ENCODE data around the gene SPRED2.

Gene SPRED2

DNA sequence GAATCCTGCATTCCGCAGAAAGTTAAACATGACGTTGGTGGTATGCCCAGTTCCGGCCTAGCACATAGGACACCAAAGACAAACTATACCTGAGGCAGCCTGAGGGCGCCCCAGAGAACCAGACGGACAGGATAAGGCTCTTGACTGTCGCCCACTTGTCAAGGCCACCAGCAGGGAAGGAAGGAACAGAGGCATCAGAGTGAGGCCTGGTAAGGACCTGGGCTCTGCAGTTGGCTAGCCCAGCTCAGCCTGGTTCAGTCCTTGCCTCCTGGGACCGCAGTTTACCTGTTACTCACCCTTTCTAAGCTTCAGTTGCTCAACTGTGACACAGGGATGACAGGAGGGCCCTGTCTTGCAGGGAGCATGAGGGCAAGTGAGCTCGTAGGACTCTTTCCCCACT lies 122.7 kb downstream of the SPRED2 start:
- DNase-seq (ENCODE audit: low read depth), result no peak

DNA sequence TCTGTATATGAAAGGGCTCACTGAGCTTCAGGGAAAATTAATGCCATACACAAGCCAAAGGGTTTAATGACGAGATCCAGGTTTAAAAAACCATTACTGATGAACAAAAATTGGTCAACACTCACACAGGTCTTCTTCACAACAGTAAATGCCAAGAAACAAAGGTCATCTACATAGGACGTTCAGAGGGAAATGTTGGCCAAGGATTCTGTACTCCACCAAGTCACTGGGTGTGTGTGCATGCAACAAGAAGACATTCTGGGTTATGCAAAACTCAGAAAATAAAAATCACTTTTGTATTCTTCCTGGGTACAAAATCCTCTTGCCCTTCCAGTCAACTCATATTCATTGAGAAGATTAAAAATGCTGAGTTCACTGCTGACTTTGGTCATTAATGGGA lies 126.5 kb downstream of the SPRED2 start:
- DNase-seq (ENCODE audit: low read depth), result no peak

DNA sequence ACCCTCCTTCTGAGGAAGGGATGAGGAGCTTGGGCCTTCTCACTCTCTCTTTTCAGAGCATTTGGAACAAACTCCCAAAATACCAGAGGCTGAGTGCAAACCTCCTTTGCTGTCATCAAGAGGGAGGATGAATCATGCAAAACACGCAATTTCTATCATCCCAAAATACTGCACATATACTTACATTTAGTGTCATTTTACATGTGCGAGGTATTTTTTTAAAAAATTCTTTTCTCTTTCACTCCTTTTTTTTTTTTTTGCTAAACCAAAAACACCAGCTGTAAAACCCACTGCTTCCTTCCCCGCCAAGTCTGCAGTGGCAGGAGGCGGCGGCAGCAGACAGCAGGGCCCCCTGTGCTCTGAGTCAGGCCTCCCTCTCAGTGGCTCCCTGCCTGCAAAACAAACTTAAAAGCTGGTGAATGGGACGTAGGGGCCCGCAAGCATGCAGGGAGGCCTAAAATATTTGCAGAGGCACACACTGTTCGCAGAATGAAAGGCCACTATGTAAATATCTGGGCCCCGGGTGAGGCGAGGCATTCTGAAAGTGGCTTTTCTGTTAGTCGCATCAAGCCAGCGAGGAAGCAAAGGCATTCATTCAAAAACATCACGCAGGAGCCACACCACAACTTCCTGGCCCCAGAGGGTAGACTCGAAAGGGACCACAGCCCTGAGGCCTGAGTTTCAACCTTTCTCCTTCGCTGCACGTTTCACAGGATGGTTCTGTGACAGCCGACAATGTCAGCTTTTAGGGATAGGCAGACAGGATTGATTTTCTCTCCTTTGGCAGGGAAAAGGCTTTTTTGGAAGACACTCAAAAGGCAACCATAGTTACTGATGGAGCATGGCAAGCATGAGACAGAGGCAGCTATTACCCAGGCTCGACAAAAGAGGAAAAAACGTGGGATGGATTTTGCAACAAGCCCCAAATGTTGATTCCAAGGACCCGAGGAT lies 131.4 kb downstream of the SPRED2 start:
- peak; percentile 54 for DNase-seq (ENCODE audit: low read depth)

DNA sequence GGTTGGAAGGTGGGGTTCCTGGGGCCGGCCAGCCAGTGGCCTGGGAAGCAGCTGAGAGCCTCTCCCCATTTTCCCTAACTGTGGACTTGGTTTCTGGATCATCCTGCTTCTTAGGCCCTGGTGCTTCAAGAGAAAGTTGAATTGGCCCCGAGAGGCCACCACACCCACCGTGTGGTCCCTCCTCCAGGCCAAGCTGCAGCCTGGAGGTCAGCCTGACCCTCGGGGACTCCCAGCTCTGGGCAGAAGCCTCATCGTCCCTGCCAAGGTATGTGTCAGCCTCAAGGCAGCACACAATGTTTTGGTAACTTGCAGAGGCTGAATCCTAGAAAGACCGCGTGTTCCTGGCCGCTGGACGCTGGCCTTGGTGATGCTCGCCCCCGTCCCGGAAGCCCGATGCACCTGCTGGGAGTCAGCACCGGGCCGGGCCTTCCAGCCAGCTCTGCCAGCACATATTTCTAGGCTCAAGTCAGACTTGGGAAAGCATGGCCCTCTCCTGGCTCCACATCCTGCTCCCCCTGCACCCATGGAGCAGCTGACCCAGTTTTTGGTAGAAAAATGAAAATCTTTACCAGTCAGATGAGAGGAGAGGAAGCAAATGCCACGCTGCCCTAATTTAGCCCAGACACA lies 132.2 kb downstream of the SPRED2 start:
- no peak for DNase-seq (ENCODE audit: low read depth)

DNA sequence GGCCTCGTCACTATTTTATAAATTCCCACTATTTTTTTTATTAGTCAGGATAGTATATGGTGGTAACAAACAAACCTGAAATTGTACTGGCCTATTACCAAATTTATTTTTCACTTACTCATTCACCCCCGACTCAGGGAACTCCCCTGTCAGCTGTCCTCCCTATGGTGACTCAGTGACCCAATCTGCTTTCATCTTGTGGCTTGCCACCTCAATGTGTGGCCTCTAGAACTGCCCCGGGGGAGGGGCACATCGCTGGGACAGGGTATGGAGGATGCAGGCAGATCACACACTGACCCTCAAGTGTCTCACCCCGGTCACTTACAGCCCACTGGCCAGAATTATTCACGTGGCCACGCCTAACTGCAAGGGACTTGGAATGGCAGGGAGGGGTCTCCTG lies 133.2 kb downstream of the SPRED2 start:
- DNase-seq (ENCODE audit: low read depth), result no peak

DNA sequence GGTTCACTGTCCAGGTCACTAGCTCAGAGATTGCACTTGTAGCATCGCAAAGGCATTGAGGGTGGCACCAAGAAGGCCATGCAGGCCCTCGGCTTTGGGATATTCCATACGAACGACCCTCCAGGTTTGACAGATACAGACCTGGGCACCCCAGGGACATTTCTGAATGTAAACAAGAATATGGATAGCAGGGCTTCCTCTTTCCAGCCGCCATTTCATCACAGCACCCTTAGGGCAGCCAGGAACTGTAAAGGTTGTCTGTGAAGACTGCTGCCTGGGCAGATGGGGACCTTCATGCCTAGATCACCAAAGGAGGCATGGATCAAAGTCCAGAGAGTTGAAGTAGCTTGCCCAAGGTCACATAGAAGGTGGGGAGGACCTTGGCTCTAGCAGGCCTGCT lies 134.3 kb downstream of the SPRED2 start:
- DNase-seq (ENCODE audit: low read depth), result no peak

DNA sequence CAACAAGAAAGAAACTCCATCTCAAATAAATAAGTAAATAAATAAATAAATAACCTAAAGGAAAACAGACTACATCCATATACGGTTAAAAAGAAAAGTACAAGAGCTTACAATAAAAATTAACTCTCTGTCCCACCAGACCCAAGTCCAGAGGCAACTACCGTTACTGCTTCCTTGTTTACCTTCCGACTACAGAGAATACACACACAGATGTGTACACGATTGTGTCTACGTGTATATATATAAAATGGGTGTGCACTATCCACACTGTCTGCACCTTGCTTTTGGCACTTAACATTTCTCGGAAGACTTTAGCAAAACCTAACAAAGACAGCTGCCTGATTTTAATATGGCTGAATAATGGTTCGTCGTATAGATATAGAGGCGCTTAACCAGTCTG lies 134.9 kb downstream of the SPRED2 start:
- DNase-seq (ENCODE audit: low read depth), result no peak

DNA sequence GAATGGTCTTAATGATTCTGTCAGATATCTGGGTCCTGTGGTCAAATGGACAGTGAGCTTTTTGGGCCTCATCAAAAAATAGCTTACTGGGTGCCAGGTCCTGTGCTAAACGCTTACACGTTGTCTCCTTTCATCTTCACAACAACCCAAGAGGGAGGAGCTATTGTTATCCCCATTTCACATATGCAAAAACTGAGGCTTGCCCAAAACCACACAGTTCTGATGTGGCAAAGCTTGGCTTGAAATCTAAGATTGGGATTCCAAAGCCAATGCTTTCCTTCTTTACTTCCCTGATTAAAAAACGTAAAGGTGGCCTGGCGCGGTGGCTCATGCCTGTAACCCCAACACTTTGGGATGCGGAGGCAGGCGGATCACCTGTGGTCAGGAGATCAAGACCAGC lies 135.4 kb downstream of the SPRED2 start:
- no peak for DNase-seq (ENCODE audit: low read depth)

DNA sequence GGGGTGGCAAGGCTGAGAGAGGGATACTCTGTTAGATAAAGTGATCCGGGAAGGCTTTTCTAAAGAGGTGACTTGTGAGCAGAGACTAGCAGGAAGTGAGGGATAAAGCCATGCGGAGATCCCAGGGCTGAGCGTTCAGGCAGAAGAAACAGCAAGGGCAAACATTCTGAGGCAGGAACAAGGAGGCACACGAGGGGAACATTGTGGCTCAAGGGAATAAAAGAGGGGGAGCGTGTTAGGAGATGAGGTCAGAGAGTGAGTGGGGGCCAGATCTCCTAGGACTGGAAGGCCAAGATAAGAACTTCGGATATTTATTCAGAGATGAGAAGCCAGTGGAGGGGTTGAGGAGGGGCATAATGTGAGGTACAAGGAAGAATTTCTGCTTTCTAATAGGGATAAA lies 137.7 kb downstream of the SPRED2 start:
- DNase-seq (ENCODE audit: low read depth), result no peak

DNA sequence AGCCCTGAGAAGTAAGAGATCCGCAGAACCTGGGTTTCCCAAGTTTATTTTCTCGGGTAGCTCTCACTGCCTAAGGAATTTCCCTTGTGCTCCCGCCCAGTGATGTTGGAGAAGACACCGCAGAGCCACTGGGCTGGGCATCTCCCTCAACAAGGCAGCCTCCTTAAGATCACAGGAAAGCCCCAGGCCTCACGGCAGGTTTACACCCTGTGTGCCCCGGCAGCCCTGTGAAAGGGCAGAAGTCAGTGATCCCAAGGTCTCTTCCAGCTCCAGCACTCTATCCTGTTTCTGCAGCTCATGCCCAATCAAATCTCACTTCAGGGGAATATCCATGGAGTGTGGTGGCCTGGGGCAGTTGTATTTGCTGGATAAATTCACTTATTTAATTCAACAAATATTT lies 138.3 kb downstream of the SPRED2 start:
- DNase-seq (ENCODE audit: low read depth), result no peak

DNA sequence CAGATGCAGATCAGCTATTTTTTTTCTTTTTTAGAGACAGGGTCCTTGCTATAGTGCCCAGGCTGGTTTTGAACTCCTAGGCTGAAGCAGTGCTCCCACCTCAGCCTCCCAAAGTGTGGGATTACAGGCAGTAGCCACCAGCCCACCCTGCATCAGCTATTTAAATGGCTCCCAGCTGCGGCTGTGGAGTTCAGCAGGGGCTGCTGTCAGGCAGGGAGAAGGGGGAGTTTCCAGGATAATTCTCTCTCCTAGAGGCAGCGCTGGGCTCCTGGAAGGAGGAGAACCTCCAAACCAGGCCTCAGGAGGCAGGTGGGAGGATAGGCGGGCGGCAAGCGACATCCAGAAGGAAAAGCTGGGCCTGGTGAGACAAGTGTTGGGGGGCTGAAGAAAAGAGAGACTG lies 139.0 kb downstream of the SPRED2 start:
- DNase-seq (ENCODE audit: low read depth), result no peak

DNA sequence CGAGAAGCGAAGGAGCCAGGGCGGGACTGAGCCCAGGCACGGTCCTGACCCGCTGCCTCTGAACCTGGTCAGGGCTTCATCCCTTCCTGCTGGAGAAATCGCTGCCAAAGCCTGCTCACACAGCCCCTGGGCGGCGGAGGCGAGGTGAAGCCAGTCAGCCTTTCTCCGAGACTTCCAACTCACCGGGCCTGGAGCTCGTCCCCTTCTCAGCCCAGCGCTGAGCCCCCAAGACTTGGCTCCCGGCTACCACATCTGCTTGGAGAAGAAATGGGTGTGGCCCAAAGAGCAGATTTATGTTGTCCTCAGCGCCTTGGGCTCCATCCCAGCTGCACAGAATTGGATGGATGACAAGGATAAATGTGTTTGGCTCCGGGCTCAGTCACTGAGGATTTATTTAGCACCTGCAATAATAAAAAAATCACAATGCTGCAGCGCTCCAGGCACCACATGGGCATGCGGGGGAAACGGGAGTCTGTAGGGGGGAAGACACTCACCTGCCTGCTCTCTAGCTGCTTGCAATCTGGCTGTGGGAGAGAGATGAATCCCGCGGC lies 139.9 kb downstream of the SPRED2 start:
- no peak for DNase-seq (ENCODE audit: low read depth)

DNA sequence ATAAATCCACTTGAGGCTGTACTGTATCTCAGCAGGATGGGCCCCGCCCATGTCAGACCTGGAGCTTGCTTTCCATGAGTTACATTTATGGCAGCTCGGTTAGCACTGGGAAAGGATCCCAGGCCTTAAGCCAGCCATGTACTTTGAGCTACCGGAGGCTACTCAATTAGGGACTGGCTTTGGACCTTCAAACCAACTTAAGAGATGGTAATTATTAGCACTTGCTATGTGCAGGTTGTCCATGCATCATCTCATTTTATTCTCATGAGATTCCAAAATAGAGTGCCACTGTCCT lies 140.3 kb downstream of the SPRED2 start:
- no peak for DNase-seq (ENCODE audit: low read depth)

DNA sequence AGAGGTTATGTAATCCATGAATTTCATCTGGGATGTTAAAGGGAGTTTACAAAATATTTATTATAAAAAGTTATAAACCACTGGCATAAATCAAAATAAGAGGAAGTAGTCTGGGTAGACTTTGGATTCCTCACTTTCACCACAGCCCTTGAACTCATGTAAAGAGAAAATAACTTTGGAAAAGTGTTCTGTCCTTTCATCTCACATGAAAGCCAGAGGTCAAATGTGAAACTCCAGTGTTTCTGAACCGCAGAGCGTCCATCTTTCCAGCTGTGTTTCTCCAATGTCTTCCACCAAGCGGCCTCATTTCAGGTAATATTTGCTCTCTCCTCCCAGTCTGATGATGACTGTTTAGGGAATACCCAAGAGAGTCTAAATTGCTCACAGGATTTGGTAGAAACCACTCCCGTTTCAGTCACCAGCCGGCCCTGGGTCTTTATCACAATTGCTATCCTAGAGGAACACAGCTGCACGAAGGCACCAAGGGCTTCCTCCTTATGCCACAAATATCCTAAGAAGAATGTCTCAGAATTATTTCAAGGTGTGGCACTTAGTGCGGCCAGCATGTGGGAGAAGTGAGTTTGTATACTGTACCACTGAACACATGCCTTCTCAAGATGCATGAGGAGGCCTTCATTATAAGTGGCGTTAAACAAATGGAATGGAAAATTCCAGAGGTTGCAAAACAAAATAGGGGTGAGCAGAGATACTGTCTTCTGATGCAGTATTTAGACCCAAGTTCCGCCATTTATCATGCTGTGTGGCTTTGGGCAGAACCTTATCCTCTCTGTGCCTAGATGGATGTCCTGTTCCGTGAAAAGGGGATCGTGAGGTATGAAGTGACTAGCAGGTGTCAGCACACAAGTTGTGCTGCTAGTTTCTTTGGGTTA lies 140.9 kb downstream of the SPRED2 start:
- no peak for DNase-seq (ENCODE audit: low read depth)

DNA sequence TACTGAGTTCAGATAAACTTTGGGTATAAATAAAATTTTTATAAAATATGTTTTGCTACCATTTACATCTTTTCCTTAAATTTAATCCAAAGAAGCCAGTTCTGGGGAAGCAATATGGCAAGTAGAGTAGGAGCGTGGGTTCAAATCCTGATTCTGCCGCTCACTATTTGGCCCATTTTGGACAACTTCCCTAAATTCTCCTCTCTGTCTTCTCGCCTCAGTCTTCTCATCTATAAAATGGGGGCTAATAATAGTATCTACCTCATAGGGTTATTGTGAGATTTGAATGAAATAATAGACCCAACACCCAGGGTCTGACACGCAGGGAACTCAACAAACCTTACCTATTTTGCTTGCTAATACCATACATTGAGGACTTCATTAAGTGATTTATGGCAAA lies 145.0 kb downstream of the SPRED2 start:
- DNase-seq (ENCODE audit: low read depth), result no peak

DNA sequence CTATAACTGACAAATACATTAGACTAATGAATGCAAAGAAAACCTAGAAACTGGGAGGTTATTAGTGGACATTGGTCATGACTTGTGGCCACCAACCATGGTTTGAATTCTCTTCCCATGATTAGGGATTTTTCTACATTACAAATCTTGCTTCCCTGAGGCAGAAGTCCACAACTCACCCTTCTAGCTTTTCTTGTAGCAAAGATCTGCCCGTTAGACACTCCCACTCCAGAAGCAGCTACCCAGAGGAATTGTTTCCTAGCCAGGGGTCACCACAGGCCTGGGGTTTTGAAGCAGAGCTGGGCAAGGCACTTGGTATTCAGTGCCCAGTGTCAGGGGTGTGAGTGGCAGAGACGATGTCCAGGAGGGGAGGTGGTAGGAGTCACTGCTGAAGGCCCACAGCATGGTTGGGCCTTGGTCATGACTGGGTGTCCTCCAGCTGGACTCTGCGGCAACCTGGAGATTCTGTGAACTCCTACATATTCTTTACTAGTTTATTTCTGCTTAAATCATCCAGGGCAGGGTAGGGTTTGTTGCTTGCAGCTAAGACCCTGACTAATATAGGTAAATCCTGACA lies 149.8 kb downstream of the SPRED2 start:
- no peak for DNase-seq (ENCODE audit: low read depth)

DNA sequence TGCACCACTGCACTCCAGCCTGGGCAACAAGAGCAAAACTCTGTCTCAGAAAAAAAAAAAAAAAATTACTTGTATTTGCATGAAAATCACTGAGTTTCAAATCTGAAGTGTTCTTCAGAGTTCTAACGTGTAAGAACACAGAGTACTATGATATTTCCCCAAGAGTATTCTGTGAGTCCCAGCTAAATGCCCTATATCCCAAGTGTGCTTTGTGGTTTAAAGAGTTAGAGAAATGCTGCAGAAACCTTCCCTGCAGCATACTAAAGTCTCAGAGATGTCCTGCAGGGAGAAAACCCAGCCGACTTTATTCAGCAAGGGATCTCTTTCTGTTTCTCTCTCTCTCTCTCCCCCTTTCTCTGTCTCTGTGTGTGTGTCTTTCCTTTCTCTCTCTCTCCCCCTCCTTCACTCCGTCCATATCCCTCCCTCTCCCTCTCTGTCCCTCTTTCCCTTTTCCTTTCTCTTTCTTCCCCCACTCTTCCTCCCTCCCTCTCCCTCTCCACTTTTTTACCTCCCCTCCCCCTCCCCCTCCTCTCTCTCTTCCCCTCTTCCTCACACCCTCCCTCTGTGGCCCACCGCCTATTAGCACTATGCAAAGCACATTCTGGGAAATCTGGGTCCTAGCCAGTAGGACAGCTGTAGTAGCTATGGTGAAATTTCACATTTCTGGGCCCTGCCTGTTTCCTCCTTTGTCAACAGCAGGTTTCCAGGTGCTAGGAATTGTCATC lies 150.6 kb downstream of the SPRED2 start:
- DNase-seq (ENCODE audit: low read depth), result no peak

DNA sequence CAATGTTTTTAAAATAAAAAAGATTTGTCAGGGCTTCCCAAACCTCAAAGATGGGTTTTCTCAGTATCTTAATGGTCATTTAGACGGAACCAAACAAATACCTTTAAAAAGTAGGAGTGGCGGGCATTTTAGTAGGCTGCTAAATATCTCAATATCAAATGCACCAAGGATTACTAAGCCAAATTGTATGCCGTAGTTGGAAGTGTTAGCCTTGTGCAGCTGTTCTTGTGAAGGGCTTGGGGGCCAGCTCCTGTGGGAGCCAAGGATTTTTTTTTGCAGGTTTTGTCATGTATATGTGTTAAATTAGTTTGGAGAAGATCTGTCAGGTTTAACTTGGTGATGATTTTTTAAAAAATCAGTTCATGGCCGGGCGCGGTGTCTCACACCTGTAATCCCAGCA lies 152.6 kb downstream of the SPRED2 start:
- DNase-seq (ENCODE audit: low read depth), result no peak

DNA sequence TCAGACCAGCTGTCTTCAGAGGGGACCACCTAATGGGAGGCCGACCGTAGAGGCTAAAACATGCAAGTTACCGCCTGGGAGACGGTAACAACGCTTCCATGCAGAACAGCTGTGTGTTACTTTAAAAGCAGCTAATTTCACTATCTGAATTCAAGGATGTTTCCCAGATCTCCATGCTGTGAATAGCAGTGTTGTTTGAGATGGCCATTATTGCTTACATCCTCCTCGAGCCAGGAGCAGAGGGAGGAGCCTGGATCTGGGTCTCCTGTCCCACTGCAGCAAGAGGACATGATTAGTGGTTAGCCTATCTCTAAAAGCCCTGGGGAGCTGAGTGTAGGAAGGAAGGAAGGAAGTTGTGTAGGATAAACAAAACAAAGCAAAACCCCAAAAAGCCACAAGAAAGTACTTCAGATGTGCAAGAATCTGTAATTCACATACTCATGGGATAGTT lies 153.8 kb downstream of the SPRED2 start:
- DNase-seq (ENCODE audit: low read depth), result no peak

DNA sequence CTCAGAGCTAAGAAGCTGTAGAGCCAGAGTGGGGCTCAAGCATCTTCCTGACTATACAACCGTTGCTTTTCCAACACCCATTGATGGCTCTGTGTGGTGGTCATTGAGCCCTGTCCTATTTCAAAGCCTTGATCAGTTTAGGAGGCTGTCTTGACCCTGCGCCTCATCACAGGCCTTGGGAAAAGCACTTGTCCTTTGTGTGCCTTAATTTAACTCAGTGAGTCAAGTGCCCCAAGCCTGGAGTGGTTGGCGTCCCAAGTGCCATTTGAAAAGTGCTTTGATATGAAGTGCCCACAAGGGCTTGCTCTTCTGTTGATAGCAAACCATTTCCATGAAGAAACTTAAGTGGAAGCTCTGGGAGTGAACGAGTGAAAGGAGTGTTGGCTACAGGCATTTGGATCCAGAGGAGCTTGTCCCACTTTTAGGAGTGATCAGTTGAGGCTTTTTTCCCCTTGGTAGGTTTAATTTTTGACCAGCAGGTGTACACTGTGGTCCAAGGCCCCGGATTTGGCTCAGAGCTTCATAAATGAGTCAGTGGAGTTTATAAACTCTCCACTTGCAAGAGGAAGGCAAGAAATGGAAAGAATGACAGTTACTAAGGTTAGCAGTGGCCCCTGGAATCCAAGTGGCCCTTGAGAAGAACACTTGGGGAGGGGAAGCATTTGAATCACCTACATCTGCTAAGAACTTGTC lies 154.5 kb downstream of the SPRED2 start:
- DNase-seq (ENCODE audit: low read depth), result no peak

DNA sequence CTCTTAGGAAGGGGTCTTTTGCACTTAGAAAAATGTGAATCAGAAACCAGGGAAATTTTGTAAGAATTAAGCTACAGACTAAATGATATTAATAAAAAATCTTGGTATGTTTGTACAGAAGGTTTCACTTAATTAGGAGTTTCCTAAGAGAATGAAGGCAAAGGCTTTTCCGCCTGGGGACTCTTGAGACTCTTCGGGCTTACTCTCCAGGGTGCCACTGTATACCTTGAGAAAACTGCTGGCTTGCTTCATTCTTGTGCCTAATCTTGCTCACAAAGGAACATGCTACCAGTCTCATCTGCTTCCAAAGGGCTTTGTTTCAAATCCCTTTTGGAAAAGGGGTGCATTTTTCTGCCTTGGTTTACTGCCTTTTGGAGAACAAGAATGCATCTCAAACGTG lies 155.3 kb downstream of the SPRED2 start:
- no peak for DNase-seq (ENCODE audit: low read depth)

Measured in activated T-cell treated with anti-CD3 and anti-CD28 coated beads for 1 hour (primary cell).